HFFc6 (cell line): Measurements from ENCODE around the gene RPS6KC1. TPM values are rescaled to one million over a fixed set of nuclear protein-coding genes. Genes with fewer than 3 reads are reported as not detected.

Experiments used
- DNase-seq: peaks from one replicate; pipeline ENCODE4 v3.0.0-alpha.2; 2018
- H3K27ac Mint-ChIP-seq: 2 replicates; pipeline ENCODE4 v1.8.0; 2020; ENCODE audit warnings: mild to moderate bottlenecking, mixed read lengths
- H3K27me3 Mint-ChIP-seq: 2 replicates; pipeline ENCODE4 v1.8.0; 2021; ENCODE audit warnings: mild to moderate bottlenecking, moderate library complexity, mixed read lengths; ENCODE audit not compliant: insufficient read depth
- H3K36me3 Mint-ChIP-seq: 2 replicates; pipeline ENCODE4 v1.8.0; 2021; ENCODE audit warnings: low read depth, mixed read lengths
- H3K4me1 Mint-ChIP-seq: 2 replicates; pipeline ENCODE4 v1.8.0; 2020; ENCODE audit warnings: low read depth, mixed read lengths
- H3K4me3 Mint-ChIP-seq: 2 replicates; pipeline ENCODE4 v1.8.0; 2020; ENCODE audit warnings: mild to moderate bottlenecking, moderate library complexity, mixed read lengths
- H3K9me3 Mint-ChIP-seq: 2 replicates; pipeline ENCODE4 v1.8.0; 2020; ENCODE audit warnings: mild to moderate bottlenecking, mixed read lengths
- CTCF ChIP-seq: fragments of 200-600 bp; sonication (generic); IDR thresholded peaks from 2 replicates; pipeline ENCODE4 v1.5.0; 2021; ENCODE audit warnings: antibody characterized with exemption, mild to moderate bottlenecking
- total RNA-seq, 6 experiments: library from RNA; stranded (reverse); fragmentation: NEBNext Ultra II Directional; extraction: Animal tissue kit (Norgen Biotek cat#: 25700); gene quantifications; 2 replicates in 1 of 6; 3 replicates in 5 of 6; pipeline ENCODE4 v1.2.3, GENCODE V29; 2021

The RPS6KC1 gene
- total RNA-seq, 6 experiments from 2014 or later = 15.6 to 18.3 (median 17.3) TPM

- no peak for TF ChIP-seq CTCF
- peaks cover 48% of the 10 kb centered on the region for H3K4me1 Mint-ChIP-seq
- no peaks in the 10 kb centered on the region for H3K36me3 Mint-ChIP-seq
- DNase-seq = no peak
- no peaks in the 10 kb centered on the region for H3K9me3 Mint-ChIP-seq
- peak overlapping the region; percentile 30; the same call in 1 of the 2 replicates for H3K27ac Mint-ChIP-seq
- no peaks in the 10 kb centered on the region for H3K27me3 Mint-ChIP-seq
- no peak overlapping the region for H3K4me3 Mint-ChIP-seq
Observed at GRCh38 chr1:213127074-213127473, 76.0 kb downstream of the RPS6KC1 start.

DNA sequence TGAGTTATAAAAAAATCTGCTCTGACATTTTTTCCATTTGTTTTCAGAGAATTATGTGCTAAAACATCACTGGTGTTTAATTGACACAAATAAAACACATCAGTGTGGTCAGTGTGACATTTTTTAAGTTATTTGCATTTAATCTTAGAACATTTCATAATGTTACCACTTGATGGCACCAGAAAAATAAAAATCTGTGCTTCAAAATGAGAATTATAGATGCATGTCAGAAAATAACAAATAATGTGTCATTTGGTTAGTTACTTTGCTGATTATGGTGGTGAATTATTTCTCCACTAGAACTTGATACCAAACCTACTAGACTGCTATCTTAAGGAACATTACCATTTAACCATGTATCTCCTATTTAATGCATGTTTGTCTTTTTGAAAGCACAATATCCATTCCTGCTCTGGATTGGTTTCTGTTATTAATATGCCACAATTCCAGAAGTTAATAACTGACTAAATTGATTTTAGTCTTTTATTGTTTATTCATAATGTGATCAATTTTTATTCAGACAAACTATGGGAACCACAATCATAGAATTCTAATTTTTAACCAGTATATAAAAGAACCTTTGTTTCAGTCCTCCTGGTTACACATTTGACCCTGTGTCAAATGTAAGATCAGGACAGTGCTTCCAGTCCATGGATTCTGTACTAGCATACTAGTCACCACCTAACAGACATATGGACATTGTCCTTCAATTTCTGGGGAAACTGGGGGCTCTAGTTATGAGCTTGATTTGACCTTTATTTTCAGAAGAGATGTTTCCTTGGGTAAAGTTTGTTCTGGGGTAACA, 81.0 kb downstream of the RPS6KC1 start:
- Mint-ChIP-seq H3K9me3 (no peaks in the 10 kb centered on the region), H3K4me3 (no peak overlapping the region), H3K4me1 (peaks cover 35% of the 10 kb centered on the region), H3K36me3 (no peaks in the 10 kb centered on the region), H3K27me3 (no peaks in the 10 kb centered on the region), H3K27ac (no peak overlapping the region)
- peak; percentile 59 for TF ChIP-seq CTCF
- no peak for DNase-seq

DNA sequence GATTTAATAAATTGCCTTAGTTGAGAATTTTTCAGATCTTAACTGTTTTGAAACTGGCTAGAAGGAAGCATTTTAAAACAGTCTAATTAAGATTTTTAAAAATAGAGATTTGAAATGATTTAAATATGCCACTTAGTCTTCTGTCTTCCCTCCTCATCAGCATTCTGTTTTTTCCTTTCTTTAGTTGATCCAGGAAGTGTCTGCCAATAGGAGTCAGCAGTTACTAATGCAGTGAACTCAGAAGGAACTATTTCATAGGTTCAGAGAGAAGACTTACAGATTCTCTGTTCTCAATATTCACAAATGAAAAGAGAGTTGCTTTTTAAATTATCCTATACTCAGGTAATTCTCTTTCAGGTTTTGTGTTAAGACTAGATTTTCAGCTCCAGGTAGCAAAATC, 84.5 kb downstream of the RPS6KC1 start:
- peak; percentile 23 for DNase-seq
- peaks cover 28% of the 10 kb centered on the region for H3K36me3 Mint-ChIP-seq

GRCh38 chr1:213136190-213136917, 85.3 kb downstream of the RPS6KC1 start:
- Mint-ChIP-seq H3K36me3 (peaks cover 28% of the 10 kb centered on the region), H3K4me3 (no peak overlapping the region), H3K27me3 (no peaks in the 10 kb centered on the region), H3K9me3 (no peaks in the 10 kb centered on the region; the same call in 1 of the 2 replicates), H3K4me1 (peaks cover 59% of the 10 kb centered on the region), H3K27ac (no peak overlapping the region)
- no peak for DNase-seq
- TF ChIP-seq CTCF = no peak

More for the DNA sequence above, 84.5 kb downstream of the RPS6KC1 start:
- H3K4me3 Mint-ChIP-seq = no peak overlapping the region; the same call in 1 of the 2 replicates
- no peak for TF ChIP-seq CTCF
- peak overlapping the region; percentile 12; the same call in 1 of the 2 replicates for H3K27ac Mint-ChIP-seq
- H3K4me1 Mint-ChIP-seq = peaks cover 59% of the 10 kb centered on the region
- no peaks in the 10 kb centered on the region; the same call in 1 of the 2 replicates for H3K9me3 Mint-ChIP-seq
- no peaks in the 10 kb centered on the region for H3K27me3 Mint-ChIP-seq

DNA sequence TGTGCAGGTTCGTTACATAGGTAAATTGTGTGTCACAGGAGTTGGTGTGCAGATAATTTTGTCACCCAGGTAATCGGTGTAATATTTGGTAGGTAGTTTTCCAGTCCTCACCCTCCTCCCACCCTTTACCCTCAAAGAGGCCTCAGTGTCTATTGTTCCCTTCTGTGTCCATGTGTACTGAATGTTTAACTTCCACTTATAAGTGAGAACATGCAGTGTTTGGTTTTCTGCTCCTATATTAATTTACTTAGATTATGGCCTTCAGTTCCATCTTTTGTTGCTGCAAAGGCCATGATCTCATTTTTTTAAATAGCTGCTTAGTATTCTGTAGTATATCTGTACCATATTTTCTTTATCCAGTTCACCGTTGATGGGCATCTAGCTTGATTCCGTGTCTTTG, 87.3 kb downstream of the RPS6KC1 start:
- TF ChIP-seq CTCF = no peak
- H3K36me3 Mint-ChIP-seq = peaks cover 28% of the 10 kb centered on the region
- no peaks in the 10 kb centered on the region; the same call in 1 of the 2 replicates for H3K9me3 Mint-ChIP-seq
- DNase-seq = no peak
- no peak overlapping the region for H3K4me3 Mint-ChIP-seq
- peaks cover 51% of the 10 kb centered on the region for H3K4me1 Mint-ChIP-seq
- H3K27me3 Mint-ChIP-seq = no peaks in the 10 kb centered on the region
- H3K27ac Mint-ChIP-seq = peak overlapping the region; percentile 61
